Right kidney (tissue), 1 donor: ENCODE measurements around the gene PVRIG.
"Not testable (repeated sequence)": the region's sequence is repeated elsewhere in the genome, so short reads cannot be mapped to it uniquely, and the experiment has no call there.

Experiments
- DNase-seq: peaks from one replicate; pipeline ENCODE4 v3.0.0-alpha.2; 2016

The PVRIG gene

GRCh38 chr7:100195222-100195621 is 24.5 kb upstream of the PVRIG start:
- DNase-seq, result no peak

GRCh38 chr7:100195901-100196322 is 23.8 kb upstream of the PVRIG start:
- DNase-seq, result not testable (repeated sequence)

DNA sequence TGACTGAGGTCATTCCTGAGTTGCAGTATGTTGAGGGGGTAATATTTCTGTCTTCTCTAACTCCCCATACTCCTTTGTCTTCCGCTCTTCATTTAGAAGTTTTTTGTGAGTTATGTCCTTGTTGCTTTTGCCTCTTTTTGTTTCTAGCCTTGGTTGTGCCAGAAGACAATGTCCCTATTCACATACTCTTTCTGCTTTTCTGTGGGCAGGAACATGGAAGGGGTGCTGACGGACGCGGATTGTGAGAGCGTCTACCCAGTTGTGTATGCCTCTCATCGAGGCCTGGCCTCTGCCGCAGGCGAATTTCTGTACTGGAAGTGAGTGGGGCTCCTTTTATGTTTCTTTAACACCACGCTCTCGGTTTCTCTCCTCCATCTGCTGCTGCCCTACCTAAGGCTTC is 21.5 kb upstream of the PVRIG start:
- no peak for DNase-seq

GRCh38 chr7:100200693-100201092 is 19.1 kb upstream of the PVRIG start:
- no peak for DNase-seq

- DNase-seq, result no peak
Observed at GRCh38 chr7:100204454-100204853, 15.3 kb upstream of the PVRIG start.

DNA sequence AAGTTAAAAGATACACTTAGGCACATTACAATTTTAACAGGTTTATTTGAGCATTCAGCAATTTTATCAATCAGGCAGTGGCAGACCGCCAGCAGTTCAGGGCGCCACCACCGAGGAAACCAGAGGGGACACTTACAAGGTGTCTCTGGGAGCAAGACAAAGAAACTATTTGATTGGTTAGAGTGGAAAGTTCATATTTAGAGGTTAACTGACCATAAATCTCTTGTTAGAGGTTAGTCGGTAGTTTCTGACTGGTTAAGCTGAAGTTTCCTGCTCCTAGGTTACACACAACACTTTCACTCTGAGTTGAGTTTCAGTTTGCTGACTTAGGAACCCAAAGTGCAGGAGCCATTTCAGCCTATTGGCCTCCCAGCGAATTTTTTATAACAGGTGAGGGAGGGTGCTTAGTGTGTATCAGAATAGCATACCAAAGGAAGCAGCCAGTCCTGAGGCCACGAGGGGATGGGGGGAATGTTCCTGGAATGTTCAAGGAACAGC is 10.8 kb upstream of the PVRIG start:
- DNase-seq, result no peak

DNA sequence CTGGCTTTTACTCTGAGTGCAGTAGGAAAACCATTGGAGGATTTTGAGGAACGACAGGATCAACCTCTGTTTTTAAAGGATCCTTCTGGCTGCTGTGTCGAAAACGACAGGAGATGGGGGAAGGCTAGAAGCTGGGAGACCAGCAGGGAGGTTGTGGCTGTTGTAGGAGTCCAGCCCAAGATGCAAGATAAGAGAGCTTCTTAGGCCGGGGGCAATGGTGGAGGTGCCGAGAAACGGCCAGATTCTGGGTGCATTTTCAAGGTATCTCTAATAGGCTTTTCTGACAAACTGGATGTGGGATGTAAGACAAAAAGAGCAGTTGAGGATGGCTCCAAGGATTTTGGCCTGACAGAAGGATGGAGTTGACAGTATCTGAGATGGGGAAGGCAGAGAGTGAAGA is 10.3 kb upstream of the PVRIG start:
- no peak for DNase-seq

DNA sequence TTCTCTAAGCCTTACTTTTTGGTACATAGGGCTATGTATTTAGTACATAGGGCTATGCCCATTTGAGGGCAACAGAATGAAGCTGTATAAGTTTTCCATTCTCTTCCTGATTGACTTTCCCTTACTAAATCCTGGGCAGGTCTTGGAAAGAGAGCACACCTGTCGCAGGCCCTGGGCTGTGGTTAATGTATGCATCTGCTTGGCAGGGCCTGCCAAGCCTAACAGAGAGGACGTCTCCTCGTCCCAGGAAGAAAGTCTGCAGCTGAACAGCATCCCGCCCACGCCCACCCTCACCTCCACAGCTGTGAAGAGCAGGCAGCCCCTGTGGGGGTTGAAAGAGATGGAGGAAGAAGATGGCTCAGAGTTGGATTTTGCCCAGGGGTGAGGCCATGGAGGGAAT is 8.9 kb upstream of the PVRIG start:
- DNase-seq, result no peak

DNA sequence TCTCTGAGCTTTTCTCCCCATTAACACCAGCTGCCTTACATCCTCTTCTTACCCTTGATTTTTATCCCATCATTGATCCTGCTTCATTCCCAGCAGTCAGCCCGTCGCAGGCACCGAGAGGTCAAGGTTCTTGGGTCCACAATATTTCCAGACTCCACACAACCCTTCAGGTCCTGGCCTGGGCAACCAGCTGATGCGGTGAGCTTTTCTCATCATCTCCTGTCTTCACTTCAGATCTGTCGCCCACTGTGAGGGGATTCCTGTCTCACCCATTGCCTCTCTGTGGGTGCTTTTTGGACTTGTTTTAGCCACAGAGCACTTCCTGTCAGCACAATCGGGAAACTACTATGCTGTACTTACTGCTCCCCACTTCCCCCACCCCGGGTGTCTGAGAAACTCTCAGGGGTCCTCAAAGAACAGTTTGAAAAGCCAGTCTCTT is 8.4 kb upstream of the PVRIG start:
- DNase-seq, result no peak

DNA sequence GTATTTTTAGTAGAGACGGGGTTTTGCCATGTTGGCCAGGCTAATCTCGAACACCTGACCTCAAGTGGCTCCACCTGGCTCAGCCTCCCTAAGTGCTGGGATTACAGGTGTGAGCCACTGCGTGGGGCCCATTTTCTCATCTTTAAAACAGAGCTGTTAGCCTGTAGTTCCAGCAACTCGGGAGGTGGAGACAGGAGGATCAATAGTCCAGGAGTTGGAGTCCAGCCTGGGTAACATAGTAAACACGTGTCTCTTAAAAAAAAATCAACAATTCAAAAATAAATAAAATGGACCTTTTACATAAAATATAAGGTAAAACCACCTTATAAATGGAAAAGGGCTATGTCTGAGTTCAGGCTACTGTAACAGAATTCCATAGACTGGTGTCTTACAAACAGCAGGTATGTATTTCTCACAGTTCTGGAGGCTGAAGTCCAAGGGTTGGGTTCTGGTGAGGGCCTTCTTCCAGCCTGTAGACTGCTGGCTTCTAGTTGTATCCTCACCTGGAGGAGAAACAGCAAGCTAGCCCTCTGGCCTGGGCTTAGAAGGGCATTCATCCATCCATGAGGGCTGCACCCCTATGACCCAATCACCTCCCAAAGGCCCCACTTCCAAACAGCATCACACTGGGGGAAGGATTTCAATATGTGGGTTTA is 7.0 kb upstream of the PVRIG start:
- no peak for DNase-seq

- no peak for DNase-seq
Observed at GRCh38 chr7:100213672-100214071, 6.1 kb upstream of the PVRIG start.

GRCh38 chr7:100214356-100214755 is 5.4 kb upstream of the PVRIG start:
- DNase-seq, result not testable (repeated sequence)

DNA sequence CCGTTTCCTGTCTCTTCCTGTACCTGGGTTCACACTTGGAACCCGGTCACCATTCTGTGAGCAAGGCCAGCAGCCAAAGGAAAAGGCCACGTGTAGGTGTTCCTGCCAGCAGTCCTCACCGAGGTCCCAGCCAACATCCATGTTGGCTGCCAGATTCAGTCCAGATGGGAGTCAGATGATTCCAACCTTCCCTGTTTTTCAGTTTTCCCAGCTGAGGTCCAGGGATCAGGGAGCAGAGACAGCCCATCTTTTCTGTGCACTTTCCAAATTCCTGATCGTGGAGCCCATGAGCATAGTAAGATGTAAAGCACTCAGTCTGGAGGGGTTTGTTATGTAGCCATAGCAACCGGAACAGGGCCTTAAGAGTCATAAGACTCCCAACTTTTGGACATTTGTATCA is 3.9 kb upstream of the PVRIG start:
- DNase-seq, result no peak

- not testable (repeated sequence) for DNase-seq
Observed at GRCh38 chr7:100217934-100218333, 1.8 kb upstream of the PVRIG start.

DNA sequence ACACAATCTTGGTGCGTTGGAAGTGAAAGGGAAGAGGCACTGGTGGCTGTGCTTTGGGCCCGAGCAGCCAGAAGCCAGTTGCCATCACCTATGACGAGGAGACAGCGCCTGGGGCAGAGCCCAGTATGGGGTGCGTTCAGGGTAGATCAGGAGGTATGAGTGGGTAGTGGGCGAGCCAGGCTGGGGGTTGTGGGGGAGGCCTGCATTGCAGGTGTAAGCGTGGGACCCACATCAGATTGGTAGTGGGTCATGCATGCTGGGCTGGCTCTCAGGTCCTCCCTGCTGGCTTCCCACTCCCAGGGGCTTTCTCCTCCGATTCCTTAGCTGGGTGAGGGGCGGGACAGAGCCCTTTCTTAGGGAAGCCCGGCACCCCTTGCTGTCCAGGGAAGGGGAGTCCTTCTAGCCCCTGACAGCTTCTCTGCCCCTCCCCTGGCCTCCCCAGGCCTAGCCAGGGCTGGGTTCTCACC is 445 bp upstream of the PVRIG start:
- DNase-seq, result no peak

DNA sequence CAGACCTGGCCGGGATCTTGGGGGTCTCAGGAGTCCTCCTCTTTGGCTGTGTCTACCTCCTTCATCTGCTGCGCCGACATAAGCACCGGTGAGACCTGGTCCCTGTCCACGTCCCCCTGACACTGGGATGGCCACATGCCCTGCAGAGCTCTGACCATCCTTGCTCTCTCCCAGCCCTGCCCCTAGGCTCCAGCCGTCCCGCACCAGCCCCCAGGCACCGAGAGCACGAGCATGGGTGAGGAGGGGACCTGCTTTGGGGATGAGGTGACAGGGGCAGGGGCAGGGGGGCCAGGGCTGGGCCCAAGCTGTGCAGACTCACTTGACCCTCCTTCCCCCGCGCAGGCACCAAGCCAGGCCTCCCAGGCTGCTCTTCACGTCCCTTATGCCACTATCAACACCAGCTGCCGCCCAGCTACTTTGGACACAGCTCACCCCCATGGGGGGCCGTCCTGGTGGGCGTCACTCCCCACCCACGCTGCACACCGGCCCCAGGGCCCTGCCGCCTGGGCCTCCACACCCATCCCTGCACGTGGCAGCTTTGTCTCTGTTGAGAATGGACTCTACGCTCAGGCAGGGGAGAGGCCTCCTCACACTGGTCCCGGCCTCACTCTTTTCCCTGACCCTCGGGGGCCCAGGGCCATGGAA is 959 bp downstream of the PVRIG start:
- no peak for DNase-seq

DNA sequence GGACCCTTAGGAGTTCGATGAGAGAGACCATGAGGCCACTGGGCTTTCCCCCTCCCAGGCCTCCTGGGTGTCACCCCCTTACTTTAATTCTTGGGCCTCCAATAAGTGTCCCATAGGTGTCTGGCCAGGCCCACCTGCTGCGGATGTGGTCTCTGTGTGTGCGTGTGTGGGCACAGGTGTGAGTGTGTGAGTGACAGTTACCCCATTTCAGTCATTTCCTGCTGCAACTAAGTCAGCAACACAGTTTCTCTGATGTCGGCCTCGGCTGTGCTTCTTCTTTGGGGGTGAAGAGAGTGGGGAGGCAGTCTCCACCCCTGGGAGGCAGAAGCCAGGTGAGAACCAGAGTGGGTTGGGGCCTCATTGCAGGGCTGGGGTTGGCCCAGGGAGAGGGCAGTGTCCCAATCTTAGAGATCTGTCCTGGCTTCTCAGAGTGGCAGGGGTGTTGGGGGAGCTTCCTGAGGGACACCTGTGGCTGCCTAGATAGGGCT is 1.5 kb downstream of the PVRIG start:
- DNase-seq, result no peak

DNA sequence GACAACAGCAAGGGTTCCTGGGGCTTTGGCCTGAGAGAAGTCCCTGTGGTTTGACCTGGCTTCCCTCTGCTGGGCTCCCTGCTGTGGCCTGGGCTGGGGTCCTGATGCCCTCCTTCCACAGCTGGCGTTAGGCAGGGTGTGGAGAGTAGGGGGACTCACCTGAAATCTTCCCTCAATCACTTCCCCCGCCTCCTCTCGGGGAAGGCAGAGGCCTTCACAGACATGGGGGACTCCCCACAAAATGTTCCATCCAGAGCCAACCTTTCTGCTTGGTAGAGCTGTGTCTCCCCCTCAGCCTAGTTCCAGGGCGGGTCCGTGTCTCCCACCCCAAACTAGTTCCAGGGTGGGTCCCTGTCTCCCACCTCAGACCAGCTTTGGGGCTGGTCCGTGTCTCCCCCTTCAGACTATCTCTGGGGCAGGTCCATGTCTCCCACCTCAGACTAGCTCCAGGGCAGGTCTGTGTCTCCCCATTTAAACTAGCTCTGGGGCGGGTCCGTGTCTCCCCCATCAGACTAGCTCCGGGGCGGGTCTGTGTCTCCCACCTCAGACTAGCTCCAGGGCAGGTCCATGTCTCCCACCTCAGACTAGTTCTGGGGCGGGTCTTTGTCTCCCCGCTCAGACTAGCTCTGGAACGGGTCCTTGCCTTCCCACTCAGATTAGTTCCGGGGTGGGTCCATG is 2.2 kb downstream of the PVRIG start:
- DNase-seq, result no peak

- DNase-seq, result no peak
Observed at GRCh38 chr7:100222445-100223132, 2.8 kb downstream of the PVRIG start.

DNA sequence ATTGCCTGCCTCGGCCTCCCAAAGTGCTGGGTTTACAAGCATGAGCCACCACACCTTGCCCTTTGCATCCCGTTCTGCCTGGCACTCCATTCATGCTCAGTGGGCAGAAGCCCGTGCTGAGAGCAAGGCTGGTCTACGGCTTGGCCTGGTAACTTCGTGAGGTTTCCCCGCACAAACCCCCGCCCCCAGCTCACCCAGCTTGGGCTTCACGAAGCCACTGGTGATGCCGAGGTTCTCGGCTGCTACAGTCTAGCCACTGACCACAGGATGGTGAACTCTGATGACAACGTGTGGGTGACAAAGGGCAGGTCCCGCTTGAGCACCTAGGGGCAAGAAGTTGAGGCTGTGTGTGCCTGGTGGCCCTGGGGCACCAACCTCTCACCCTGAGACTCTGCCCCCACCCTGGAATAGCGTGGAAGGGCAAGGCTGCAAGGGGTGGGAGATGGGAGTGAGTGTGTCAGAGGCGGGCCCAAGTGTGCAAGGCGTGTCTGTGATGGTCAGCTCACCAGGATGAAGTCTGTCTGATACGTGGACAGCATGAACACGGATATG is 3.7 kb downstream of the PVRIG start:
- DNase-seq, result not testable (repeated sequence)

- DNase-seq, result not testable (repeated sequence)
Observed at GRCh38 chr7:100224891-100225290, 5.1 kb downstream of the PVRIG start.

DNA sequence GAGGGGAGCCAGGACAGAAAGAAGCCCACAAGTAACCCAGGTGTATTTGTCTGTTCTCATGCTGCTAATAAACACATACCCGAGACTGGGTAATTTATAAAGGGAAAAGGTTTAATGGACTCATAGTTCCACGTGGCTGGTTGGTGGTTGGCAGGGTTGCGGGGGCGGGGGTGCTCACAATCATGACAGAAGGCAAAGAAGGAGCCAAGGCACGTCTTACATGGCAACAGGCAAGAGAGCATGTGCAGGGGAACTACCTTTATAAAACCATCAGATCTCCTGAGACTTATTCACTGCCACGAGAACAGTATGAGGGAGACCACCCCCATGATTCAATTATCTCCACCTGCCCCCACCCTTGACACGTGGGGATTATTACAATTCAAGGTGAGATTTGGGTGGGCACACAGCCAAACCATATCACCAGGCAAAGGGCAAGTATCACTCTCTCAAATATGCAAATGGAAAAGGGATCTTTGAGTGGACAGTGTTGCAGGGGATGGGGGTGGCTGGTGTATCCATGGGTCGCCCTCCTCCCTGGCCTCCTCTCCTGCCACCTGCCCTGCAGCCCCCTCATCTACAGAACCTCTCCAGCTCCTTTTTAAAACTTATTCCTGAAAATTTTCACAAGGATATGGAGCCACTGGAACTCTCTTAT is 15.0 kb downstream of the PVRIG start:
- not testable (repeated sequence) for DNase-seq
